ENCODE results near the gene AHI1.

GRCh38 chr6:135319819-135320218 lies 177.7 kb downstream of the AHI1 start:
- no peak for TF ChIP-seq EP300 (IDR thresholded peaks at IDR 0.05)
- TF ChIP-seq, protein P1, sequence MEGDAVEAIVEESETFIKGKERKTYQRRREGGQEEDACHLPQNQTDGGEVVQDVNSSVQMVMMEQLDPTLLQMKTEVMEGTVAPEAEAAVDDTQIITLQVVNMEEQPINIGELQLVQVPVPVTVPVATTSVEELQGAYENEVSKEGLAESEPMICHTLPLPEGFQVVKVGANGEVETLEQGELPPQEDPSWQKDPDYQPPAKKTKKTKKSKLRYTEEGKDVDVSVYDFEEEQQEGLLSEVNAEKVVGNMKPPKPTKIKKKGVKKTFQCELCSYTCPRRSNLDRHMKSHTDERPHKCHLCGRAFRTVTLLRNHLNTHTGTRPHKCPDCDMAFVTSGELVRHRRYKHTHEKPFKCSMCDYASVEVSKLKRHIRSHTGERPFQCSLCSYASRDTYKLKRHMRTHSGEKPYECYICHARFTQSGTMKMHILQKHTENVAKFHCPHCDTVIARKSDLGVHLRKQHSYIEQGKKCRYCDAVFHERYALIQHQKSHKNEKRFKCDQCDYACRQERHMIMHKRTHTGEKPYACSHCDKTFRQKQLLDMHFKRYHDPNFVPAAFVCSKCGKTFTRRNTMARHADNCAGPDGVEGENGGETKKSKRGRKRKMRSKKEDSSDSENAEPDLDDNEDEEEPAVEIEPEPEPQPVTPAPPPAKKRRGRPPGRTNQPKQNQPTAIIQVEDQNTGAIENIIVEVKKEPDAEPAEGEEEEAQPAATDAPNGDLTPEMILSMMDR (IDR thresholded peaks at IDR 0.05) = no peak

All from tibial nerve (tissue), 4 donors.